RWPE2 (cell line): ENCODE measurements around the gene ASB3.
"Not testable (repeated sequence)": the region's sequence is repeated elsewhere in the genome, so short reads cannot be mapped to it uniquely, and the experiment has no call there.

Experiments
- ATAC-seq: fragments of 200-7000 bp; cut with Tn5 transposase; 3 replicates; pipeline ENCODE4 v1.9.1; 2021; ENCODE audit warnings: low read depth
- DNase-seq: peaks from one replicate; pipeline ENCODE4 v3.0.0-alpha.2; 2020; ENCODE audit warnings: low spot score
- H3K27ac ChIP-seq: fragments of 450-650 bp; 2 replicates; pipeline ENCODE4 v1.5.1; 2017; ENCODE audit warnings: mild to moderate bottlenecking; ENCODE audit not compliant: poor library complexity, severe bottlenecking
- H3K27me3 ChIP-seq: fragments of 250-450 bp; sonication (Bioruptor Pico); 2 replicates; pipeline ENCODE4 v1.5.1; 2021; ENCODE audit warnings: mild to moderate bottlenecking, moderate library complexity; ENCODE audit not compliant: insufficient read depth, poor library complexity, severe bottlenecking
- H3K36me3 ChIP-seq: fragments of 250-450 bp; sonication (Bioruptor Pico); 2 replicates; pipeline ENCODE4 v1.5.1; 2020; ENCODE audit warnings: low read depth, mild to moderate bottlenecking, moderate library complexity
- H3K4me1 ChIP-seq: fragments of 250-450 bp; sonication (Bioruptor Pico); 2 replicates; pipeline ENCODE4 v1.5.1; 2021; ENCODE audit warnings: mild to moderate bottlenecking, moderate library complexity; ENCODE audit not compliant: insufficient read depth, poor library complexity, severe bottlenecking
- H3K4me3 ChIP-seq: fragments of 250-450 bp; sonication (Bioruptor Pico); 2 replicates; pipeline ENCODE4 v1.5.1; 2021; ENCODE audit warnings: mild to moderate bottlenecking, moderate library complexity; ENCODE audit not compliant: severe bottlenecking
- H3K9me3 ChIP-seq: fragments of 250-450 bp; sonication (Bioruptor Pico); 2 replicates; pipeline ENCODE4 v1.5.1; 2021; ENCODE audit warnings: mild to moderate bottlenecking, moderate library complexity; ENCODE audit not compliant: severe bottlenecking
- CTCF ChIP-seq: fragments of 450-650 bp; IDR thresholded peaks from one replicate; pipeline ENCODE4 v1.5.1; 2017; ENCODE audit warnings: mild to moderate bottlenecking, moderate library complexity; ENCODE audit not compliant: poor library complexity, severe bottlenecking

ASB3 gene

GRCh38 chr2:53729143-53729762 lies 57.5 kb downstream of the ASB3 start:
- no peak for TF ChIP-seq CTCF
- Histone ChIP-seq H3K27ac (no peak overlapping the region), H3K27me3 (no peaks in the 10 kb centered on the region), H3K36me3 (peaks cover 4% of the 10 kb centered on the region; the same call in 1 of the 2 replicates), H3K9me3 (no peaks in the 10 kb centered on the region), H3K4me3 (no peak overlapping the region), H3K4me1 (no peaks in the 10 kb centered on the region)
- DNase-seq (no peak), ATAC-seq (no peak)

GRCh38 chr2:53727921-53728320 lies 58.8 kb downstream of the ASB3 start:
- DNase-seq, result no peak
- no peaks in the 10 kb centered on the region for H3K9me3 ChIP-seq
- no peaks in the 10 kb centered on the region for H3K27me3 ChIP-seq
- no peak for ATAC-seq
- TF ChIP-seq CTCF, result no peak
- H3K36me3 ChIP-seq, result peaks cover 4% of the 10 kb centered on the region; the same call in 1 of the 2 replicates
- H3K4me3 ChIP-seq, result no peak overlapping the region
- no peaks in the 10 kb centered on the region for H3K4me1 ChIP-seq
- no peak overlapping the region for H3K27ac ChIP-seq

GRCh38 chr2:53725662-53726061 lies 61.1 kb downstream of the ASB3 start:
- H3K27ac ChIP-seq, result no peak overlapping the region
- 0 out of 2 replicates have a peak, but pooled peaks cover 4% of the 10 kb centered on the region for H3K36me3 ChIP-seq
- DNase-seq (no peak), ATAC-seq (no peak)
- H3K4me1 ChIP-seq, result no peaks in the 10 kb centered on the region
- TF ChIP-seq CTCF, result no peak
- H3K9me3 ChIP-seq, result no peaks in the 10 kb centered on the region
- no peak overlapping the region for H3K4me3 ChIP-seq
- H3K27me3 ChIP-seq, result no peaks in the 10 kb centered on the region

GRCh38 chr2:53724536-53724935 lies 62.2 kb downstream of the ASB3 start:
- Histone ChIP-seq H3K9me3 (no peaks in the 10 kb centered on the region), H3K4me1 (no peaks in the 10 kb centered on the region), H3K27ac (no peak overlapping the region), H3K36me3 (no peaks in the 10 kb centered on the region), H3K4me3 (no peak overlapping the region), H3K27me3 (no peaks in the 10 kb centered on the region)
- no peak for DNase-seq
- no peak for TF ChIP-seq CTCF
- no peak for ATAC-seq

GRCh38 chr2:53720944-53721343 lies 65.8 kb downstream of the ASB3 start:
- DNase-seq, H3K27me3 ChIP-seq, H3K27ac ChIP-seq, H3K4me3 ChIP-seq, H3K36me3 ChIP-seq, ATAC-seq, H3K9me3 ChIP-seq, H3K4me1 ChIP-seq: not testable (repeated sequence)
